ENCODE measurements around the gene PGGHG. TPM values are rescaled to one million over a fixed set of nuclear protein-coding genes. Genes with fewer than 3 reads are reported as not detected.

Gene PGGHG
- polyA plus RNA-seq, 1 donor from 2014 or later = 2.1 TPM

- Histone ChIP-seq H3K9me2 (ENCODE audit: insufficient read depth, low read length) (no peaks in the 10 kb centered on the region), H3K79me2 (replicated peaks; ENCODE audit: insufficient read depth, low read length) (no peaks in the 10 kb centered on the region), H3K9me3 (ENCODE audit: low read length) (no peaks in the 10 kb centered on the region), H3K36me3 (ENCODE audit: insufficient read depth, low read length) (no peaks in the 10 kb centered on the region), H3K27me3 (ENCODE audit: insufficient read depth, low read depth, low read length) (no peaks in the 10 kb centered on the region), H2AFZ (ENCODE audit: low read depth, low read length) (no peak overlapping the region), H3K4me3 (ENCODE audit: low read length) (no peak overlapping the region), H3K9ac (ENCODE audit: low read length) (no peak overlapping the region), H3K27ac (ENCODE audit: low read length) (no peak overlapping the region), H3K4me2 (ENCODE audit: low read length) (no peak overlapping the region), H4K20me1 (ENCODE audit: insufficient read depth) (no peaks in the 10 kb centered on the region), H3F3A (ENCODE audit: insufficient read depth, low read length, poor library complexity, severe bottlenecking) (no peaks in the 10 kb centered on the region)
- no peak for TF ChIP-seq EZH2 (IDR thresholded peaks at IDR 0.05; ENCODE audit: borderline replicate concordance, insufficient read depth, low read length, poor library complexity, severe bottlenecking)
- TF ChIP-seq MXI1 (conservative IDR thresholded peaks at IDR 0.05; ENCODE audit: poor library complexity, severe bottlenecking) = no peak
- TF ChIP-seq RAD21 (conservative IDR thresholded peaks at IDR 0.05) = no peak
- no peak for TF ChIP-seq SMC3 (conservative IDR thresholded peaks at IDR 0.05; ENCODE audit: poor library complexity)
- TF ChIP-seq EP300 (conservative IDR thresholded peaks at IDR 0.05; ENCODE audit: poor library complexity, severe bottlenecking) = no peak
- TF ChIP-seq POLR2AphosphoS5 (IDR thresholded peaks at IDR 0.05) = no peak
- TF ChIP-seq, protein P1, sequence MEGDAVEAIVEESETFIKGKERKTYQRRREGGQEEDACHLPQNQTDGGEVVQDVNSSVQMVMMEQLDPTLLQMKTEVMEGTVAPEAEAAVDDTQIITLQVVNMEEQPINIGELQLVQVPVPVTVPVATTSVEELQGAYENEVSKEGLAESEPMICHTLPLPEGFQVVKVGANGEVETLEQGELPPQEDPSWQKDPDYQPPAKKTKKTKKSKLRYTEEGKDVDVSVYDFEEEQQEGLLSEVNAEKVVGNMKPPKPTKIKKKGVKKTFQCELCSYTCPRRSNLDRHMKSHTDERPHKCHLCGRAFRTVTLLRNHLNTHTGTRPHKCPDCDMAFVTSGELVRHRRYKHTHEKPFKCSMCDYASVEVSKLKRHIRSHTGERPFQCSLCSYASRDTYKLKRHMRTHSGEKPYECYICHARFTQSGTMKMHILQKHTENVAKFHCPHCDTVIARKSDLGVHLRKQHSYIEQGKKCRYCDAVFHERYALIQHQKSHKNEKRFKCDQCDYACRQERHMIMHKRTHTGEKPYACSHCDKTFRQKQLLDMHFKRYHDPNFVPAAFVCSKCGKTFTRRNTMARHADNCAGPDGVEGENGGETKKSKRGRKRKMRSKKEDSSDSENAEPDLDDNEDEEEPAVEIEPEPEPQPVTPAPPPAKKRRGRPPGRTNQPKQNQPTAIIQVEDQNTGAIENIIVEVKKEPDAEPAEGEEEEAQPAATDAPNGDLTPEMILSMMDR (IDR thresholded peaks at IDR 0.05; ENCODE audit: poor library complexity, severe bottlenecking) = no peak
- no peak for TF ChIP-seq TAF1 (IDR thresholded peaks at IDR 0.05; ENCODE audit: low read depth)
- no peak for TF ChIP-seq REST (IDR thresholded peaks at IDR 0.05; ENCODE audit: borderline replicate concordance)
Observed at GRCh38 chr11:259413-259812, 29.5 kb upstream of the PGGHG start.

GRCh38 chr11:261624-262023, 27.3 kb upstream of the PGGHG start:
- Histone ChIP-seq H3K27me3 (ENCODE audit: insufficient read depth, low read depth, low read length) (no peaks in the 10 kb centered on the region), H3K36me3 (ENCODE audit: insufficient read depth, low read length) (no peaks in the 10 kb centered on the region)

More at GRCh38 chr11:261624-262023, 27.3 kb upstream of the PGGHG start:
- H3K4me3 ChIP-seq (ENCODE audit: low read length) = no peak overlapping the region
- no peaks in the 10 kb centered on the region for H4K20me1 ChIP-seq (ENCODE audit: insufficient read depth)
- H3K9ac ChIP-seq (ENCODE audit: low read length) = no peak overlapping the region
- no peak overlapping the region for H3K27ac ChIP-seq (ENCODE audit: low read length)
- no peaks in the 10 kb centered on the region for H3K79me2 ChIP-seq (replicated peaks; ENCODE audit: insufficient read depth, low read length)
- no peak overlapping the region for H3K4me2 ChIP-seq (ENCODE audit: low read length)
- no peaks in the 10 kb centered on the region for H3F3A ChIP-seq (ENCODE audit: insufficient read depth, low read length, poor library complexity, severe bottlenecking)
- H3K9me3 ChIP-seq (ENCODE audit: low read length) = no peaks in the 10 kb centered on the region
- no peak overlapping the region for H2AFZ ChIP-seq (ENCODE audit: low read depth, low read length)
- TF ChIP-seq SMC3 (conservative IDR thresholded peaks at IDR 0.05; ENCODE audit: poor library complexity) (no peak), EP300 (conservative IDR thresholded peaks at IDR 0.05; ENCODE audit: poor library complexity, severe bottlenecking) (no peak), MXI1 (conservative IDR thresholded peaks at IDR 0.05; ENCODE audit: poor library complexity, severe bottlenecking) (no peak), POLR2AphosphoS5 (IDR thresholded peaks at IDR 0.05) (no peak)
- H3K9me2 ChIP-seq (ENCODE audit: insufficient read depth, low read length) = no peaks in the 10 kb centered on the region

Measured in neural cell (in vitro differentiated cells).